CD4-positive, CD25-positive, alpha-beta regulatory T cell (primary cell): Measurements from ENCODE around the gene SPRR2F. TPM values are rescaled to one million over a fixed set of nuclear protein-coding genes. Genes with fewer than 3 reads are reported as not detected.
"Not testable (repeated sequence)": the region's sequence is repeated elsewhere in the genome, so short reads cannot be mapped to it uniquely, and the experiment has no call there.

Experiments
- ATAC-seq, 2 donors: fragments of 150-1000 bp; cut with Tn5 transposase; one replicate each; pipeline ENCODE4 v1.10.0; 2021; ENCODE audit warnings: low read depth in 2 of 2, moderate number of reproducible peaks in 2 of 2, moderate library complexity in 1 of 2
- DNase-seq, 3 donors: peaks; one replicate each; pipeline versions ENCODE4 v3.0.0 to v3.0.0-alpha.2; 2012 to 2022; ENCODE audit warnings: mixed read lengths in 1 of 3
- H3K27ac ChIP-seq: one replicate; pipeline ENCODE4 v1.7.0; 2013; ENCODE audit warnings: mild to moderate bottlenecking, low read length; ENCODE audit not compliant: insufficient read depth, poor library complexity, severe bottlenecking
- H3K27me3 ChIP-seq: one replicate; pipeline ENCODE4 v1.7.0; 2013; ENCODE audit warnings: low read length; ENCODE audit not compliant: control insufficient read depth, insufficient read depth
- H3K36me3 ChIP-seq: one replicate; pipeline ENCODE4 v1.7.0; 2013; ENCODE audit warnings: mild to moderate bottlenecking, low read length, moderate library complexity; ENCODE audit not compliant: control insufficient read depth, insufficient read depth
- H3K4me1 ChIP-seq: 2 replicates; pipeline ENCODE4 v1.7.0; 2013; ENCODE audit warnings: mild to moderate bottlenecking, low read length; ENCODE audit not compliant: insufficient read depth, control insufficient read depth, poor library complexity, severe bottlenecking
- H3K4me3 ChIP-seq: one replicate; pipeline ENCODE4 v1.7.0; 2013; ENCODE audit warnings: low read depth, mild to moderate bottlenecking, low read length, moderate library complexity
- H3K9me3 ChIP-seq, 2 experiments: 1 replicate in 1 of 2; 2 replicates in 1 of 2; pipeline ENCODE4 v1.7.0; 2013; ENCODE audit warnings: low read length in 2 of 2, mild to moderate bottlenecking in 1 of 2, moderate library complexity in 1 of 2; ENCODE audit not compliant: control insufficient read depth in 2 of 2
- H3K27ac Mint-ChIP-seq, 3 donors: one replicate each; pipeline ENCODE4 v1.8.0; 2020 to 2022; ENCODE audit warnings: mild to moderate bottlenecking in 3 of 3, mixed read lengths in 3 of 3, moderate library complexity in 2 of 3
- H3K27me3 Mint-ChIP-seq: one replicate; pipeline ENCODE4 v1.8.0; 2022; ENCODE audit warnings: mild to moderate bottlenecking, mixed read lengths
- H3K36me3 Mint-ChIP-seq: one replicate; pipeline ENCODE4 v1.8.0; 2020; ENCODE audit warnings: mixed read lengths
- H3K4me1 Mint-ChIP-seq, 4 donors: one replicate each; pipeline ENCODE4 v1.8.0; 2020 to 2022; ENCODE audit warnings: mixed read lengths in 4 of 4, mild to moderate bottlenecking in 1 of 4
- H3K4me3 Mint-ChIP-seq, 4 donors: one replicate each; pipeline ENCODE4 v1.8.0; 2020 to 2022; ENCODE audit warnings: mild to moderate bottlenecking in 4 of 4, mixed read lengths in 4 of 4, moderate library complexity in 3 of 4
- H3K9me3 Mint-ChIP-seq, 7 donors: one replicate each; pipeline ENCODE4 v1.8.0; 2020 to 2022; ENCODE audit warnings: mixed read lengths in 7 of 7, mild to moderate bottlenecking in 3 of 7, moderate library complexity in 2 of 7
- polyA plus RNA-seq, 4 donors: library from polyadenylated mRNA; unstranded; fragments of 300-500 nt; fragmentation: Illumina TruSeq; gene quantifications; one replicate each; pipeline ENCODE4 v1.2.3, GENCODE V29; 2021
- total RNA-seq: library from RNA; stranded (reverse); gene quantifications from one replicate; pipeline ENCODE4 v1.2.3, GENCODE V29; 2022

Gene SPRR2F
- total and polyA plus RNA-seq, 5 donors from 2014 or later = not detected

DNA sequence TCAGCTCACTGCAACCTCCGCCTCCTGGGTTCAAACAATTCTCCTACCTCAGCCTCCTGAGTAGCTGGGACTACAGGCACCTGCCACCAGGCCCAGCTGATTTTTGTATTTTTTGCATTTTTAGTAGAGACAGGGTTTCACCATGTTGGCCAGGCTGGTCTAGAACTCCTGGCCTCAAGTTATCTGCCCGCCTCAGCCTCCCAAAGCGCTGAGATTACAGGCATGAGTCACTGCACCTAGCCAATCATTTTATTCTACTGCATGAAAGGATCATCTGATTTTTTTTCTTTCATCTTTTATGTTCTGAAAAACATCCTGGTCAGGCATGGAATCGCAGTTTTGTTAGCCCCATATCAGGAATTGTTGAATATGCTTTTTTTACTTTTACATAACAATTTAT lies 15.4 kb upstream of the SPRR2F start:
- H3K27me3 Mint-ChIP-seq, H3K27ac Mint-ChIP-seq, H3K27ac ChIP-seq, H3K4me1 Mint-ChIP-seq, H3K36me3 Mint-ChIP-seq, H3K36me3 ChIP-seq, H3K4me3 ChIP-seq, H3K4me1 ChIP-seq, H3K27me3 ChIP-seq, DNase-seq, ATAC-seq, H3K9me3 ChIP-seq, H3K4me3 Mint-ChIP-seq: not testable (repeated sequence)
- H3K9me3 Mint-ChIP-seq = peaks cover 0 to 15% (median 4%) of the 10 kb centered on the region in 7 donors

DNA sequence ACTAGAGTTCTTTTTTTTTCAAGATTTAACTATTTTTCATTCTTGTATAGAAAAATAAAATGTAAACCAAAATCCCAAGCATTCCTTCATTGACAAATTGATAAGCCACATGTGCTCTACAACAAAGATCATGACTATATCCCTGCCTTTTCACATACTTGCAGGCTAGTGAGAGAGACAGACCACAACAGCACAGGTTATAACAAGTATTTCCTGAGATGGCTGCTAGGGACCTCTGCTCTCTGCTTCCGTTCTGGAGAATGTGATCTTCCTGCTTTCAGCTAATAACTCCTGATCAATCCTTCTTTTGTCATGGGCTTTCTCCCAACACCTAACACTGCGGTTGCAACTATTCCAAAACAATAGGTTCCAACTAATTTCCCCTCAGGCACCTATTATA lies 14.0 kb upstream of the SPRR2F start:
- Histone ChIP-seq H3K36me3 (no peaks in the 10 kb centered on the region), H3K4me1 (no peaks in the 10 kb centered on the region), H3K4me3 (no peak overlapping the region), H3K27ac (no peak overlapping the region), H3K27me3 (peaks cover 9% of the 10 kb centered on the region), H3K9me3 (no peaks in the 10 kb centered on the region)
- DNase-seq (no peak), ATAC-seq (no peak)
- Mint-ChIP-seq H3K36me3 (no peaks in the 10 kb centered on the region), H3K27ac (no peak overlapping the region), H3K27me3 (peaks cover 15% of the 10 kb centered on the region), H3K4me1 (no peaks in the 10 kb centered on the region), H3K4me3 (no peak overlapping the region), H3K9me3 (peaks cover 0 to 19% (median 4%) of the 10 kb centered on the region in 7 donors)

DNA sequence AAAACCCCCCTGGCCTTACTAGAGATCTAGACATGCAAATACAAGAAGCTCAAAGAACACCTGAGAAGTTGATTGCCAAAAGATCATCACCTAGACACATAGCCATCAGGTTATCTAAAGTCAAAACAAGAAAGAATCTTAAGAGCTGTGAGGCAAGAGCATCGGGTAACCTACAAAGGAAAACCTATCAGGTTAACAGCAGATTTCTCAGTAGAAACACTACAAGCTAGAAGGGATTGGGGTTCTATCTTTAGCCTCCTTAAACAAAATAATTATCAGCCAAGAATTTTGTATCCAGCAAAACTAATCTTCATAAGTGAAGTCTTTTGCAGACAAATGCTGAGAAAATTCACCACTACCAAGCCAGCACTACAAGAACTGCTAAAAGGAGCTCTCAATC lies 12.2 kb upstream of the SPRR2F start:
- Histone ChIP-seq H3K9me3 (no peaks in the 10 kb centered on the region), H3K27me3 (peaks cover 9% of the 10 kb centered on the region), H3K36me3 (no peaks in the 10 kb centered on the region), H3K27ac (no peak overlapping the region), H3K4me1 (no peaks in the 10 kb centered on the region), H3K4me3 (no peak overlapping the region)
- no peak overlapping the region for H3K4me3 Mint-ChIP-seq
- H3K9me3 Mint-ChIP-seq = peaks cover 0 to 19% (median 5%) of the 10 kb centered on the region in 7 donors
- H3K27me3 Mint-ChIP-seq = peaks cover 14% of the 10 kb centered on the region
- no peaks in the 10 kb centered on the region for H3K36me3 Mint-ChIP-seq
- no peak for ATAC-seq
- H3K27ac Mint-ChIP-seq = no peak overlapping the region
- DNase-seq = no peak
- H3K4me1 Mint-ChIP-seq = no peaks in the 10 kb centered on the region

DNA sequence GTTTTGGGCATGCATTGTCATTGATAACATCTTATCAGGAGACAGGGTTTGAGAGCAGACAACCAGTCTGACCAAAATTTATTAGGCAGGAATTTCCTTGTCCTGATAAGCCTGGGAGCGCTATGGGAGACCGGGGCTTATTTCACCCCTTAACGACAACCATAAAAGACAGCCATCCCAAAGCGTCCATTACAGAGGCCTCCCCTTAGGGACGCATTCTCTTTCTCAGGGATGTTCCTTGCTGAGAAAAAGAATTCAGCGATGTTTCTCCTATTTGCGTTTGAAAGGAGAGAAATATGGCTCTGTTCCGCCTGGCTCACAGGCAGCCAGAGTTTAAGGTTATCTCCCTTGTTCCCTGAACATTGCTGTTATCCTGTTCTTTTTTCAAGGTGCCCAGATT lies 10.5 kb upstream of the SPRR2F start:
- H3K36me3 Mint-ChIP-seq, H3K4me1 Mint-ChIP-seq, ATAC-seq, H3K27me3 ChIP-seq, H3K4me3 ChIP-seq, H3K27ac Mint-ChIP-seq, DNase-seq, H3K9me3 ChIP-seq, H3K4me1 ChIP-seq, H3K36me3 ChIP-seq, H3K4me3 Mint-ChIP-seq, H3K27ac ChIP-seq: not testable (repeated sequence)
- H3K27me3 Mint-ChIP-seq = peaks cover 14% of the 10 kb centered on the region
- peaks cover 0 to 19% (median 5%) of the 10 kb centered on the region in 7 donors for H3K9me3 Mint-ChIP-seq

DNA sequence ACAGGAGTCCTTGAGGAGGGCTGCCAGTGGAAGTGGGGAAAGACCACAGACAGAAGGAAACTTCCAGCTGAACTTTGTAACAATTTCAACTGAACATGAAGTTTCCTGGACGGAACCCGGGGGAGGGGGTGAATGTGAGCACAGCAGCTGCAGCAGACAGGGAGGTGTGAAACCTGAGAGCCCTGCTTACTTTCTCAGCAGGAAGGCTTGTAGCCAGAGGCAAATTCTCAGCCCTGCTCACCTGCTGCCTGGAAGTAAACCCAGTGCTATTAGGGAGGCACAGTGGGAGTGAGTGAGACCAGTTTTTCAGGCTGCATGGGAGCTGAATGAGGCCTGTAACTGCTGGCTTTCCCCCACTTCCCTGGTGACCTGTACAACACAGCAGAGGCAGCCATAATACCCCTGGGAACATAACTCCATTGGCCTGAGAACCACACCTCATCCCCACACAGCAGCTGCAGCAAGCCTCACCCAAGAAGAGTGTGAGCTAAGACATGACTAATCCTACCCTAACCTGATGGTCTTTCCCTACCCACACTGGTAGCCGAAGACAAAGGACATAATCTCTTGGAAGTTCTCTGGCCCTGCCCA lies 9.6 kb upstream of the SPRR2F start:
- Mint-ChIP-seq H3K27me3 (peaks cover 19% of the 10 kb centered on the region), H3K27ac (no peak overlapping the region), H3K4me3 (no peak overlapping the region), H3K9me3 (peaks cover 0 to 19% (median 5%) of the 10 kb centered on the region in 7 donors), H3K4me1 (no peaks in the 10 kb centered on the region), H3K36me3 (no peaks in the 10 kb centered on the region)
- ATAC-seq (no peak), DNase-seq (no peak)
- no peaks in the 10 kb centered on the region for H3K9me3 ChIP-seq
- no peaks in the 10 kb centered on the region for H3K4me1 ChIP-seq
- H3K27ac ChIP-seq = no peak overlapping the region
- H3K4me3 ChIP-seq = no peak overlapping the region
- peaks cover 9% of the 10 kb centered on the region for H3K27me3 ChIP-seq
- no peaks in the 10 kb centered on the region for H3K36me3 ChIP-seq

DNA sequence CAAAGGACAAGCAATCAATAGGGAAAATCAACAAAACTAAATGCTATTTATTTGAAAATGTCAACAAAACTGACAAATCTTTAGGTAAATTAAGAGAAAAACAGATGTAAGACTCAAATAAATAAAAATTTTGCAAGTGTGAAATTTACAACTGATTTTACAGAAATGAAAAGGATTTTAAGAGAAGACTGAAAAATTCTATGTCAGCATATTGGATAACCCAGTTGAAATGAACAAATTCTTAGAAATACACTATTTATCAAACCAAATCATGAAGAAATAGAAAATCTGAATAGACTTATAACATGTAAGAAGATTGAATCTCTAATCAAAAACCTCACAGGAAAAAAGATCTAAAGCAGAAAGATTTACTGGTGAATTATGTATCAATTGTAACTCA lies 7.6 kb upstream of the SPRR2F start:
- peaks cover 8% of the 10 kb centered on the region for H3K27me3 ChIP-seq
- no peaks in the 10 kb centered on the region for H3K9me3 ChIP-seq
- H3K36me3 ChIP-seq = no peaks in the 10 kb centered on the region
- Mint-ChIP-seq H3K9me3 (peaks cover 0 to 19% (median 5%) of the 10 kb centered on the region in 7 donors), H3K27me3 (peaks cover 25% of the 10 kb centered on the region), H3K4me1 (no peaks in the 10 kb centered on the region), H3K36me3 (no peaks in the 10 kb centered on the region), H3K27ac (no peak overlapping the region), H3K4me3 (no peak overlapping the region)
- no peak for ATAC-seq
- H3K4me1 ChIP-seq = no peaks in the 10 kb centered on the region
- no peak overlapping the region for H3K27ac ChIP-seq
- DNase-seq = no peak
- H3K4me3 ChIP-seq = no peak overlapping the region

DNA sequence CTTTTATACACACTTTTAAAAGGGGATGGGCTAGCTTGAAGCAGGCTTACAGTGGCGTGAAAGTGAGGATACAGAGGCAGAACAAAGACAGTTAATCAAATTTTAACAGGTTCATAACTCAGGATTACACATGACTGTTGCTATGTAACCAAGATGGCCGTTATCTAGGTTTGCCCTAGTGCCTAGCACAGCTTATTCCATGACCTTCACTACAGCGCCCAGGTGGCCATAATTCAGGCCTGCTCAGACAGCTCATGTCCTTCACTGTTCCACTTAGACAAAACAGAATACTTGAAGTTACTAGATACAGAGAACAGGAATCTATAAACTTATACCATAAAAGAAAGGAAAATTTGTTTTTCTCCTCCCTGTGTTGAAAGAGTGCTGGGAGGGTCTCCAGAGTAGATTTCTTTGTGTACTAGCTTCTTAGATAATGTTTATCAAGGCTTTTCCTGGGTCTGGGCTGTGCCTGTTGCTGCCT lies 6.2 kb upstream of the SPRR2F start:
- Mint-ChIP-seq H3K4me3 (no peak overlapping the region), H3K36me3 (no peaks in the 10 kb centered on the region), H3K27ac (no peak overlapping the region), H3K4me1 (no peaks in the 10 kb centered on the region), H3K27me3 (peaks cover 32% of the 10 kb centered on the region), H3K9me3 (peaks cover 0 to 6% (median 2%) of the 10 kb centered on the region in 7 donors)
- Histone ChIP-seq H3K27ac (no peak overlapping the region), H3K4me1 (no peaks in the 10 kb centered on the region), H3K36me3 (no peaks in the 10 kb centered on the region), H3K27me3 (peaks cover 10% of the 10 kb centered on the region), H3K4me3 (no peak overlapping the region), H3K9me3 (no peaks in the 10 kb centered on the region)
- ATAC-seq (no peak), DNase-seq (no peak)

DNA sequence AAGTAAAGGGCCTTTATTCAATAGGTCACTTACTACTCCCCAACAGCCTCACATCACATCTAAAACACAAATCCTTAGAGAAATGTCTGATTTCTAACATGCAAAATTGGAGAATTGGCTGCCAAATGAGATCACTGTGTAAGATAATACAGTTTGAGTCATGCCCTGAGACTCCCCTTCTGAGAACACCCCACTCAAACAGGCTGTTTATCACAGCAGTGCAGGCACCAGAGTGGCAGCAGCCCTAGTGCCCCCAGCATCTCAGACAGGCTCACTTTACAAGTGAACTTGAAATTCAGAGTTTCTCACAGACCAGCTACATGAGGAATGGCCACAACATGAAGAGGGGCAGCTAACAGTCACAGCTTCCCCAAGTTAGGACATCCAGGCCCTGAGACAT lies 1.9 kb upstream of the SPRR2F start:
- not testable (repeated sequence) for H3K9me3 ChIP-seq, DNase-seq, H3K4me3 Mint-ChIP-seq, H3K9me3 Mint-ChIP-seq, H3K27ac ChIP-seq, H3K4me1 Mint-ChIP-seq, H3K36me3 ChIP-seq, H3K27me3 ChIP-seq, ATAC-seq, H3K4me3 ChIP-seq, H3K36me3 Mint-ChIP-seq, H3K27ac Mint-ChIP-seq, H3K4me1 ChIP-seq
- H3K27me3 Mint-ChIP-seq = peaks cover 23% of the 10 kb centered on the region
